Spleen (tissue), 7 donors: ENCODE results near the gene ATP6V0C.

Source experiments
- CTCF ChIP-seq, 11 experiments: fragments of 200-600 bp in 7 of 11; fragments of 450-650 bp in 4 of 11; sonication (generic) in 4 of 11; IDR thresholded peaks in 8 of 11; conservative IDR thresholded peaks in 3 of 11; 1 replicate in 7 of 11; 2 replicates in 4 of 11; pipeline versions ENCODE4 v1.4.0 to v1.8.0; 2016 to 2021; ENCODE audit warnings: antibody characterized with exemption in 11 of 11, inconsistent platforms in 4 of 11, mild to moderate bottlenecking in 1 of 11
- POLR2A ChIP-seq, 3 donors: fragments of 450-650 bp; IDR thresholded peaks; one replicate each; pipeline ENCODE4 v1.5.1; 2017; ENCODE audit warnings: antibody characterized with exemption in 3 of 3, mild to moderate bottlenecking in 1 of 3
- donor health status: DM: no; HTN: no; CAD: no; lungs with moderate emphysema.
- donor health status: DM: no; HTN: no; CAD: no.
- donor health status: DM: no; HTN: no; CAD: no.

GRCh38 chr16:2480948-2481347 is 32.8 kb upstream of the ATP6V0C start:
- no peak for TF ChIP-seq CTCF (IDR thresholded peaks at IDR 0.05 in 8 of 11, conservative IDR thresholded peaks at IDR 0.05 in 3 of 11)
- TF ChIP-seq POLR2A (IDR thresholded peaks at IDR 0.05), result no peak
